Stimulated activated CD4-positive, alpha-beta T cell treated with anti-CD3 and anti-CD28 coated beads, Interleukin-12 subunit alpha, Interleukin-12 subunit beta, amount 100 ng/mL, for 24 hours (primary cell): ENCODE data around the gene CDCA5.
A peak's percentile ranks its signal among the peaks of the same experiment; 100 is the strongest.

ENCODE experiments used
- DNase-seq, 2 experiments: peaks; one replicate each; pipeline ENCODE4 v3.0.0-alpha.2; 2020; ENCODE audit warnings: low read depth in 2 of 2

The CDCA5 gene

GRCh38 chr11:65107751-65108468, 24.1 kb upstream of the CDCA5 start:
- DNase-seq: no peak

DNA sequence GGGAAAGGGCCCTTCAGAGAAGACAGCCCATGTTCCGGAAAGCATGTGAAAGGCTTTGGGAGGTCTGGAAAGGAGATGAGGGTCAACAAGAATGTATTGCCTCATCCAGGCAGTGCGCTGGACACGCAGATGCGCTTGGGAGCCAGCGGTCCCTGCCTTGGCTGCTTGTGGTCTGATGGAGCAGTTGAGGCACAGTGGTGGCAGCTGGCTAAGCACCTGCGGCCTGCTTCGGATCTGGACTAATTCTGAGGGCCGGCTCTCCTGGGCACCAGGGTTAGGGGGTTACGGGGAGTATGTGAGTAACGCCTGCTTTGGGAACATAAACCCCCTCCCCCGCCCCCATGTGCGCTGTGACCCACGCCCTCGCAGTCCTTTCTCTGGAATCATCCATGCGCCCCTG, 23.2 kb upstream of the CDCA5 start:
- DNase-seq: no peak

GRCh38 chr11:65104628-65105027, 20.8 kb upstream of the CDCA5 start:
- no peak for DNase-seq

GRCh38 chr11:65103476-65103875, 19.6 kb upstream of the CDCA5 start:
- DNase-seq: no peak

GRCh38 chr11:65102142-65103095, 18.6 kb upstream of the CDCA5 start:
- no peak for DNase-seq

DNA sequence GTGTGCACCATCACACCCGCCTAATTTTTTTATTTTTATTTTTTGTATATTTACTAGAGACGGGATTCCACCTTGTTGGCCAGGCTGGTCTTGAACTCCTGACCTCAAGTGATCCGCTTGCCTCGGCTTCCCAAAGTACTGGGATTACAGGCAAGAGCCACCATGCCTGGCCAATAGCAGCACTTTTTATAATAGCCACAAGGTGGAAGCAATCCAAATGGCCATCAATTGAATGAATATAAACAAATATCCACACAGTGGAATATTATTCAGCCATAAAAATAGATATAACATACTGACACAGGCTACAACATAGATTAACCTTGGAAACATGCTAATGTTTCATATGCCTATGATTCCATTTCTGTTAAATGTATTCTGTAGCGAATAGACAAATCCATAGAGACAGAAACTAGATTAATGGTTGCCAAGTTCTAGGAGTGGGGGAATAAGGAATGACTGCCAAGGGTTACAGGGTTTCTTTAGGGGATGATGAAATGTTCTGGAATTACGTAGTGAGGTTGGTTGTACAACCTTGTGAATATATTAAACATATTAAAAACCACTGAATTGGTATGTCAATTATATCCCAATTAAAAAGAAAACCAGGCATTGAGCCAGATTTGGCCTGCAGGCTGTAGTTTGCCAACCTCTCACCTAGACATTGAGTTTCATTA, 17.0 kb upstream of the CDCA5 start:
- DNase-seq: no peak

GRCh38 chr11:65096926-65097325, 13.1 kb upstream of the CDCA5 start:
- DNase-seq: no peak

DNA sequence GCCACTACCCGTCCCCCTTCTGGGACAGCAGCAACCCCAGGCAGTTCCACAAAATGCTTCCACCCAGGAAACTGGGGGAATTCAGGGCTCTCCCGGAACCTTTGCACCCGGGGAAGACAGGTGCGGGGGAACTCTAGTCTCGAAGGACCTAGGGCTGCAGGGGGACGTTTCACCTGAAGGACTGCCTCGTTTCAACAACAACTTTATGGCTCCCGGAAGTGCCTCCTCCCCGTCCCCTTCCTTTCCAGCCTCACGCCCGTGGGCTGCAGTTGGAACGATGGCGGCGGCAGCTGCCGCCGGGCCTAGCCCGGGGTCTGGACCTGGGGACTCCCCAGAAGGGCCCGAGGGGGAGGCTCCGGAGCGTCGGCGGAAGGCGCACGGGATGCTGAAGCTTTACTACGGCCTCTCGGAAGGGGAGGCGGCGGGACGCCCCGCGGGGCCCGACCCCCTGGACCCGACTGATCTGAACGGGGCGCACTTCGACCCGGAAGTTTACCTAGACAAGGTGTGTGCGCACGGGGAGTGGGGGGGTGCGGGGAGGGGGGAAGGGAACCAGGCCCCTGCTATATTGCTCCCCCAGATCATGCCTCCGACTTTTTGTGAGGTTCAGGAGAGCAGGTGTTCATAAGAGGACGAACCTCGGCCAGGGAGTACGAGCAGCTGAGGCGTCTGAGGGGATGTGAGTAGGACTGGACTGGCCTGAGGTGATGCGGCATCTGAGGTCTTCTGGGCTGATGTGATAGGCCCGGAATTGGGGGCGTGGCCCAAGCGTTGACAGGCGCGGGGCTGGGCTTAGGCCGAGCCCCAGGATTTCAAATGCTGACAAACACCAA, 12.3 kb upstream of the CDCA5 start, which contains the start of gene VPS51:
Gene VPS51 (plus strand): TSS at position 241 of the 833 bp plus-strand sequence. CDS start 37 bp downstream, at position 278.
- peak; percentile 71 to 80 for DNase-seq

DNA sequence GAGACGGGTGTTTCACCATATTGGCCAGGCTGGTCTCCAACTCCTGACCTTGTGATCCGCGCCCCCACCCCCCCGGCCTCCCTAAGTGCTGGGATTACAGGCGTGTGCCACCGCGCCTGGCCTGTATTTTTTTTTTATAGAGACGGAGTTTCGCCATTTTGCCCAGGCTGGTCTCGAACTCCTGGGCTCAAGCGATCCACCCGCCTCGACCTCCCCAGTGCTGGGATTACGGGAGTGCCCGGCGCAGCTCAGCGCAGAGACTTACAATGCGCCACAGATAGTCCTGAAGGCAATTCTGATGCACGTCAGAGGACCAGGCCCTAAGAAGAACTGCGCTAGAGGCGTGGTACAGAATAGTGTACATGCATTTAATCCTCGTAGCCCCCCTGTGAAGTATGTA, 11.6 kb upstream of the CDCA5 start:
- no peak for DNase-seq

- DNase-seq: no peak
Observed at GRCh38 chr11:65090628-65091027, 6.8 kb upstream of the CDCA5 start.

- DNase-seq: no peak
Observed at GRCh38 chr11:65089621-65090020, 5.8 kb upstream of the CDCA5 start.

GRCh38 chr11:65087827-65088226, 4.0 kb upstream of the CDCA5 start:
- DNase-seq: no peak

- no peak for DNase-seq
Observed at GRCh38 chr11:65087216-65087615, 3.4 kb upstream of the CDCA5 start.

- DNase-seq: no peak
Observed at GRCh38 chr11:65086809-65087208, 3.0 kb upstream of the CDCA5 start.

DNA sequence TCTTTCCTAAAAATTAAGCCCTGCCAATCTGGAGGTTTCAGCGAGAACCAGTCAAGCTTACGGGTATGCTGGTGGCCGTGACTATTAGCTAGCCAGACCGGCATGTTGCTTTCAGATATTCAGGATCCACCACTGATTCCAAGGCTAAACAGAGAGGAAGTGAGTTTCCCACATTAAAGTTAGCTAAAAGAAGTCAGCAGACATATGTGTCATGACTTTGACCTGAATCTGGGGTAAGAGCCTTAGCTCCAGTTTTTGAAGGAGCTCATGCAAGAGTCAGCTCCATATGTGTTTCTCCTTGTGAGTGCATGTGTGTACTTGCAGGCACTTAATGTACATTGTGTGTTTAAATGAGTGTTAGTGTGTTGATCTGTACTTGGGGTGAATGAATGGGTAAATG, 1.6 kb upstream of the CDCA5 start:
- no peak for DNase-seq

- DNase-seq: no peak
Observed at GRCh38 chr11:65084598-65085375, 947 bp upstream of the CDCA5 start.

GRCh38 chr11:65083134-65083833, 556 bp downstream of the CDCA5 start:
- no peak for DNase-seq

GRCh38 chr11:65078786-65079342, 5.0 kb downstream of the CDCA5 start:
- no peak for DNase-seq

DNA sequence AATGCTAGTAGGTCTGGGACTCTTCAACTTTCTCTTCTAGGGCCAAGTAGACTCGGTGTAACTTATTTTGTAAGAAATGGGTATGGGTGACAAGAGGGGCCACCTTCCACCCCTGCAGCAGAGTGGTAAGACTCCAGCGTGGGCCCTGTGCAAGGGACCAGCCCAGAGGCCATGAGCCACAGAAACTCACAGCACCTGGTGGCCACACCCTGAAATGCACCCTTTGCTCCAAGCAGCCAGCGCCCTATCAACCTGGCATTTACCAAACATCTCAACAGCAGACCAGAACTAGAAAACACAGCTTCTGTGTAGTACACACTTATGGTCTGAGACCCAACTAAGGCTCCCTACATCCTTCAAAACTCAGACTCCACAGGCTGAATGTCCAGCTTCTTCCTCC, 5.7 kb downstream of the CDCA5 start:
- peak; percentile 24 to 57 for DNase-seq

- DNase-seq: no peak
Observed at GRCh38 chr11:65077451-65077850, 6.4 kb downstream of the CDCA5 start.
